ENCODE data around the gene MIA2. TPM values are rescaled to one million over a fixed set of nuclear protein-coding genes. Genes with fewer than 3 reads are reported as not detected.

Gene MIA2
- total RNA-seq, 4 donors from 2014 or later: 10.9 to 17.0 (median 12.6) TPM

DNA sequence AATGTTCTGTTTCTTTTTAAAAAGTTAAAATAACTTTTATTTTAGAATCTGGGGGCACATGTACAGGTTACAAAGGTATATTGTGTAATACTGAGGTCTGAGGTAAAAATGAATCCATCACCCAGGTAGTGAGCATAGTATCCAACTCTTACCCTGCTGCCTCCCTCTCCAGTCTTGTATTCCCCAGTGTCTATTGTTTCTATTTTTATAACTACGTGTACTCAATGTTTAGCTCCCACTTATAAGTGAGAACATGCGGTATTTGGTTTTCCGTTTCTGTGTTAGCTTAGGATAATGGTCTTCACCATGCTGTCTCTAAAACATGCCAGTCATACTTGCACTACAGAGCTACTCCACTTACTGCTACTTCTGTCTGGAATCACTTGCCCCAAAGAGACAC, 190.1 kb downstream of the MIA2 start:
- 81% methylated on average over 3 of the region's 3 CpGs for WGBS
- intact Hi-C loops (cut with DNase I): no loop called here

DNA sequence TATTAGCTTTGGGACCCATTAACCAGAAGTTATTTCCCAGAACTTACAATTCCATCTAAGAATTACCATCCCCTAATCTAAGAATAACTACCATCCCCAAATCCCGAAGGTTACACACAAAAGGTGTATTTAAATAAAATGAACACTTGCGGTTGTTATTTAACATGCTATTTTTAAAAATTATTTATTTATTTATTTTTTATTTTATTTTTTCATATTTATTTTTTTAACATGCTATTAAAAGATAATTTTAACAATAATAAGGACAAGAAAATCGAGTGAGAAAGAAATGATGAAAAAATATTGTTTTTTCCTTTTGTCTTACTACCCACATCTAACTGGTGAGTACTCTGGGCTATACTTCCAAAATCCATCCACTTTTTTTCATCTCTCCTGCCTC, 192.2 kb downstream of the MIA2 start:
- Histone ChIP-seq H3K27me3 (no peaks in the 10 kb centered on the region), H3K36me3 (no peaks in the 10 kb centered on the region), H3K9me3 (no peaks in the 10 kb centered on the region), H3K27ac (replicated peaks in 1 of 4) (no peak overlapping the region), H3K4me3 (no peak overlapping the region), H3K4me1 (peaks cover 42 to 66% (median 59%) of the 10 kb centered on the region in 4 donors)
- WGBS: 90% methylated on average over 3 of the region's 3 CpGs
- DNase-seq (ENCODE audit: extremely low spot score): no peak
- no peak for TF ChIP-seq POLR2A (IDR thresholded peaks at IDR 0.05; ENCODE audit: low read depth)
- no peak for TF ChIP-seq EP300 (IDR thresholded peaks at IDR 0.05)
- TF ChIP-seq POLR2AphosphoS5 (IDR thresholded peaks at IDR 0.05): no peak
- TF ChIP-seq, protein P1, sequence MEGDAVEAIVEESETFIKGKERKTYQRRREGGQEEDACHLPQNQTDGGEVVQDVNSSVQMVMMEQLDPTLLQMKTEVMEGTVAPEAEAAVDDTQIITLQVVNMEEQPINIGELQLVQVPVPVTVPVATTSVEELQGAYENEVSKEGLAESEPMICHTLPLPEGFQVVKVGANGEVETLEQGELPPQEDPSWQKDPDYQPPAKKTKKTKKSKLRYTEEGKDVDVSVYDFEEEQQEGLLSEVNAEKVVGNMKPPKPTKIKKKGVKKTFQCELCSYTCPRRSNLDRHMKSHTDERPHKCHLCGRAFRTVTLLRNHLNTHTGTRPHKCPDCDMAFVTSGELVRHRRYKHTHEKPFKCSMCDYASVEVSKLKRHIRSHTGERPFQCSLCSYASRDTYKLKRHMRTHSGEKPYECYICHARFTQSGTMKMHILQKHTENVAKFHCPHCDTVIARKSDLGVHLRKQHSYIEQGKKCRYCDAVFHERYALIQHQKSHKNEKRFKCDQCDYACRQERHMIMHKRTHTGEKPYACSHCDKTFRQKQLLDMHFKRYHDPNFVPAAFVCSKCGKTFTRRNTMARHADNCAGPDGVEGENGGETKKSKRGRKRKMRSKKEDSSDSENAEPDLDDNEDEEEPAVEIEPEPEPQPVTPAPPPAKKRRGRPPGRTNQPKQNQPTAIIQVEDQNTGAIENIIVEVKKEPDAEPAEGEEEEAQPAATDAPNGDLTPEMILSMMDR (IDR thresholded peaks at IDR 0.05): no peak
- intact Hi-C loops (cut with DNase I): loop anchor here (5.0 kb wide), 1 partner anchor 159 kb away; no protein-coding TSS in a partner anchor

More for the DNA sequence above, 190.1 kb downstream of the MIA2 start:
- TF ChIP-seq, protein P1 (IDR thresholded peaks at IDR 0.05): no peak
- no peak for TF ChIP-seq POLR2AphosphoS5 (IDR thresholded peaks at IDR 0.05)
- no peak for TF ChIP-seq EP300 (IDR thresholded peaks at IDR 0.05)
- no peak for TF ChIP-seq POLR2A (IDR thresholded peaks at IDR 0.05; ENCODE audit: low read depth)
- DNase-seq (ENCODE audit: extremely low spot score): no peak
- Histone ChIP-seq H3K9me3 (no peaks in the 10 kb centered on the region), H3K27ac (replicated peaks in 1 of 4) (no peak overlapping the region), H3K27me3 (no peaks in the 10 kb centered on the region), H3K4me1 (peaks cover 26 to 45% (median 41%) of the 10 kb centered on the region in 4 donors), H3K36me3 (no peaks in the 10 kb centered on the region), H3K4me3 (no peak overlapping the region)

DNA sequence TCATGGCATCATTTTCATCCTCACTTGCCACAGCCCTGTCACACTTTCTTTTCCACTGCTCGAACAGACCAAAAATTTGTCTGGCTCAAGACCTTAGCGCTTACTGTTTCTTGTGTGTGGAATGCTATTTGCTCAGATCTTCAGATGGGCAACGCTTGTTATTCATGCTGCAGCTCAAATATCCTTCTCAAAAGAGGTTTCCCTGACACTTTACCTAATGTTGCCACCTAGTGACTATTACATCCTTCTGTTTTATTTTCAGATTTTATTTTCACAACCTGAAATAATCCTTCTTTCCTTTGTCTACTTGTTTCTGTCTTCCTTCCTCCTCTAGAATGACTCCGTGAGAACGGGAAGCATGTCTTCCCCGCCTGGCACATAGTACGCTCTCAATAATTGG, 192.9 kb downstream of the MIA2 start:
- intact Hi-C loops (cut with DNase I): loop anchor here (5.0 kb wide), 1 partner anchor 159 kb away; no protein-coding TSS in a partner anchor
- DNase-seq (ENCODE audit: extremely low spot score): no peak
- H3K27ac ChIP-seq (replicated peaks in 1 of 4): no peak overlapping the region
- H3K4me1 ChIP-seq: peaks cover 42 to 69% (median 61%) of the 10 kb centered on the region in 4 donors
- H3K9me3 ChIP-seq: no peaks in the 10 kb centered on the region
- H3K4me3 ChIP-seq: no peak overlapping the region
- no peaks in the 10 kb centered on the region for H3K27me3 ChIP-seq
- TF ChIP-seq EP300 (IDR thresholded peaks at IDR 0.05): no peak
- TF ChIP-seq, protein P1 (IDR thresholded peaks at IDR 0.05): peak in 1 of 3 experiments; percentile 28
- no peaks in the 10 kb centered on the region for H3K36me3 ChIP-seq
- 56% methylated on average over 7 of the region's 7 CpGs for WGBS

DNA sequence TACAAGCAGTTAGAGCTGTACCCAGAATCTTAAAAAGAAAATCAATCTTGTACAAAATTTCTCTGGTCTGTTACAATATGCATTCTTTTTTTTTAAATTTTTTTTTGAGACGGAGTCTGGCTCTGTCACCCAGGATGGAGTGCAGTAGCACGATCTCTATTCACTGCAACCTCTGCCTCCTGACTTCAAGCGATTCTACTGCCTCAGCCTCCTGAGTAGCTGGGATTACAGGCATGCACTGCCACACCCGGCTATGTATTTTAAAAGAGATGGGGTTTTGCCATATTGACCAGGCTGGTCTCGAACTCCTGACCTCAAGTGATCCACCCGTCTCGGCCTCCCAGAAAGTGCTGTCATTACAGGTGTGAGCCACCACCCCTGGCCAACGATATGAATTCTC, 194.4 kb downstream of the MIA2 start:
- Histone ChIP-seq H3K4me3 (no peak overlapping the region), H3K9me3 (no peaks in the 10 kb centered on the region), H3K4me1 (peaks cover 36 to 62% (median 53%) of the 10 kb centered on the region in 4 donors), H3K36me3 (no peaks in the 10 kb centered on the region), H3K27me3 (no peaks in the 10 kb centered on the region), H3K27ac (replicated peaks in 1 of 4) (no peak overlapping the region)
- intact Hi-C loops (cut with DNase I): loop anchor here (5.0 kb wide), 1 partner anchor 161 kb away; no protein-coding TSS in a partner anchor
- TF ChIP-seq, protein P1 (IDR thresholded peaks at IDR 0.05): no peak
- TF ChIP-seq EP300 (IDR thresholded peaks at IDR 0.05) (no peak), POLR2AphosphoS5 (IDR thresholded peaks at IDR 0.05) (no peak), POLR2A (IDR thresholded peaks at IDR 0.05; ENCODE audit: low read depth) (no peak)
- 95% methylated on average over 8 of the region's 8 CpGs for WGBS
- DNase-seq (ENCODE audit: extremely low spot score): no peak
